Heart left ventricle (tissue), 16 donors: ENCODE data around the gene AGRN. TPM values are rescaled to one million over a fixed set of nuclear protein-coding genes. Genes with fewer than 3 reads are reported as not detected.
A peak's percentile ranks its signal among the peaks of the same experiment; 100 is the strongest.

Experiments used
- ATAC-seq, 4 donors: fragments of 200-7000 bp; cut with Tn5 transposase; one replicate each; pipeline ENCODE4 v1.9.1; 2020 to 2022; ENCODE audit warnings: moderate library complexity in 4 of 4, mild to moderate bottlenecking in 3 of 4, moderate number of reproducible peaks in 1 of 4
- DNase-seq, 5 donors: peaks; one replicate each; pipeline ENCODE4 v3.0.0-alpha.2; 2020
- H3K27ac ChIP-seq, 12 donors: fragments of 200-600 bp; sonication (generic) in 4 of 12; one replicate each; pipeline versions ENCODE4 v1.5.0 to v1.8.0; 2016 to 2022; ENCODE audit warnings: mild to moderate bottlenecking in 2 of 12
- H3K27me3 ChIP-seq, 9 donors: fragments of 200-600 bp; sonication (generic) in 2 of 9; one replicate each; pipeline versions ENCODE4 v1.5.1 to v1.8.0; 2016 to 2022; ENCODE audit warnings: mild to moderate bottlenecking in 3 of 9
- H3K36me3 ChIP-seq, 9 donors: fragments of 200-600 bp; sonication (generic) in 2 of 9; one replicate each; pipeline versions ENCODE4 v1.5.0 to v1.8.0; 2018 to 2022; ENCODE audit warnings: mild to moderate bottlenecking in 2 of 9
- H3K4me1 ChIP-seq, 12 donors: fragments of 200-600 bp; sonication (generic) in 4 of 12; one replicate each; pipeline versions ENCODE4 v1.5.0 to v1.8.0; 2016 to 2022; ENCODE audit warnings: mild to moderate bottlenecking in 3 of 12
- H3K4me3 ChIP-seq, 12 donors: fragments of 200-600 bp; sonication (generic) in 4 of 12; one replicate each; pipeline versions ENCODE4 v1.5.0 to v1.8.0; 2017 to 2022; ENCODE audit warnings: mild to moderate bottlenecking in 9 of 12, moderate library complexity in 4 of 12
- H3K9me3 ChIP-seq, 12 donors: fragments of 200-600 bp; sonication (generic) in 4 of 12; one replicate each; pipeline versions ENCODE4 v1.5.0 to v1.8.0; 2016 to 2022; ENCODE audit warnings: mild to moderate bottlenecking in 1 of 12
- POLR2A ChIP-seq, 2 donors: fragments of 450-650 bp; IDR thresholded peaks; one replicate each; pipeline ENCODE4 v1.6.1; 2017; ENCODE audit warnings: antibody characterized with exemption in 2 of 2, mild to moderate bottlenecking in 2 of 2, moderate library complexity in 2 of 2
- WGBS, 4 donors: extraction: QIAGEN DNeasy Blood & Tissue Kit in 2 of 4; methylation state at CpG; one replicate each; pipeline versions ENCODE4 v1.1.5 to v1.1.7; 2013 to 2018; 5-methylcytosine and 5-hydroxymethylcytosine counted together
- intact Hi-C, 10 donors: fragments of 100-400 bp; cut with DNase I; formaldehyde crosslinking; loops; one replicate each; pipeline versions ENCODE4 v1.11.1 to v1.14.2; 2022
- polyA plus RNA-seq, 2 donors: library from polyadenylated mRNA; stranded (reverse); fragments of 200-250 nt; gene quantifications; one replicate each; pipeline ENCODE4 v1.2.3, GENCODE V29; 2013
- total RNA-seq, 9 donors: library from RNA; depleted of rRNA in 2 of 9; stranded (reverse); fragments of >200 nt in 2 of 9; fragmentation: NEBNext Ultra II Directional in 3 of 9; extraction: Animal tissue kit (Norgen Biotek cat#: 25700) in 3 of 9; gene quantifications; one replicate each; pipeline versions ENCODE4 v1.1.0 to v1.2.4, GENCODE V29; 2016 to 2023
- TF ChIP-seq, protein P1 (sequence below), 12 donors: fragments of 200-600 bp; sonication (generic) in 4 of 12; IDR thresholded peaks; one replicate each; pipeline versions ENCODE4 v1.5.0 to v1.8.0; 2018 to 2022; ENCODE audit warnings: antibody characterized with exemption in 12 of 12, mild to moderate bottlenecking in 5 of 12
- donor health status: ischemic (EF 13 %, LVEDD 7.1; RV severe dilation, severe dysfunction).
- donor health status: healthy with polysubstance abuse.
- donor health status: DM: no; HTN: yes; CAD: no.
- donor health status: DM: no; HTN: no; CAD: no.
- donor health status: ischemic (EF 25% LVEDD 6.9; RV normal size, moderate dysfunction).
- donor health status: ischemic (EF 25% LVEDD 5.7; RV mildly dilated, moderate dysfunction).
- donor health status: healthy.
- donor health status: DM: yes; HTN: yes; CAD: no.
- donor health status: ischemic (EF 35%, LVEDD 5.7; RV mildly dilated, moderate dysfunction).
- donor health status: nonischemic (EF 11% LVEDD 7.7; RV severe dilation, severe dysfunction).
- donor health status: DM: yes; HTN: yes; CAD: no.
- donor health status: PGD.
- donor health status: ischemic (EF 29% LVEDD 5.4; RV normal size, mild dysfunction).
- donor health status: nonischemic (EF 23%, LVEDD 6.1; RV moderate dilation, normal function).

AGRN gene
- total and polyA plus RNA-seq, 11 donors = 9.7 to 45.7 (median 18.6) TPM

DNA sequence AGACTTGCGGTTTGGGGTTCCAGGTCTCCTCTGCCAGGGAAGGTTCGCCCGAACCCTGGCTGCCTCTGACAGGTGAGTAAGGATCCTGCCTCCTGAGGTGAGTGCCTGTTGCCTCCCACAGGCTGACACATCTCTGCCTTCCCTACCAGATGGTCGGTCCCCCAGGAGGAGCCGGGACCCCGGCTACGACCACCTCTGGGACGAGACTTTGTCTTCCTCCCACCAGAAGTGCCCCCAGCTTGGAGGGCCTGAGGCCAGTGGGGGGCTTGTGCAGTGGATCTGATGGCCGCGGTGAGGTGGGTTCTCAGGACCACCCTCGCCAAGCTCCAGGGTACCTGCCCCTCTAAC is 45.7 kb upstream of the AGRN start:
- Histone ChIP-seq H3K27me3 (peaks cover 0 to 64% (median 37%) of the 10 kb centered on the region in 9 donors), H3K9me3 (no peaks in the 10 kb centered on the region), H3K4me3 (no peak overlapping the region), H3K36me3 (peaks cover 0 to 4% (median 0%) of the 10 kb centered on the region in 9 donors), H3K4me1 (peaks cover 0 to 51% (median 11%) of the 10 kb centered on the region in 12 donors), H3K27ac (no peak overlapping the region)
- peak in 1 of 5 donors; percentile 15 for DNase-seq
- ATAC-seq = no peak
- WGBS, 4 donors = 71 to 84% (median 78%) methylated on average over 10 to 11 of the region's 11 CpGs
- TF ChIP-seq, protein P1, sequence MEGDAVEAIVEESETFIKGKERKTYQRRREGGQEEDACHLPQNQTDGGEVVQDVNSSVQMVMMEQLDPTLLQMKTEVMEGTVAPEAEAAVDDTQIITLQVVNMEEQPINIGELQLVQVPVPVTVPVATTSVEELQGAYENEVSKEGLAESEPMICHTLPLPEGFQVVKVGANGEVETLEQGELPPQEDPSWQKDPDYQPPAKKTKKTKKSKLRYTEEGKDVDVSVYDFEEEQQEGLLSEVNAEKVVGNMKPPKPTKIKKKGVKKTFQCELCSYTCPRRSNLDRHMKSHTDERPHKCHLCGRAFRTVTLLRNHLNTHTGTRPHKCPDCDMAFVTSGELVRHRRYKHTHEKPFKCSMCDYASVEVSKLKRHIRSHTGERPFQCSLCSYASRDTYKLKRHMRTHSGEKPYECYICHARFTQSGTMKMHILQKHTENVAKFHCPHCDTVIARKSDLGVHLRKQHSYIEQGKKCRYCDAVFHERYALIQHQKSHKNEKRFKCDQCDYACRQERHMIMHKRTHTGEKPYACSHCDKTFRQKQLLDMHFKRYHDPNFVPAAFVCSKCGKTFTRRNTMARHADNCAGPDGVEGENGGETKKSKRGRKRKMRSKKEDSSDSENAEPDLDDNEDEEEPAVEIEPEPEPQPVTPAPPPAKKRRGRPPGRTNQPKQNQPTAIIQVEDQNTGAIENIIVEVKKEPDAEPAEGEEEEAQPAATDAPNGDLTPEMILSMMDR (IDR thresholded peaks at IDR 0.05) = no peak
- TF ChIP-seq POLR2A (IDR thresholded peaks at IDR 0.05) = no peak
- intact Hi-C loops = loop anchor here in 1 of 10 donors (10.0 kb wide), 1 partner anchor 521 kb away; no protein-coding TSS in a partner anchor

GRCh38 chr1:974687-975328 is 45.1 kb upstream of the AGRN start:
- intact Hi-C loops = loop anchor here in 1 of 10 donors (10.0 kb wide), 1 partner anchor 520 kb away; no protein-coding TSS in a partner anchor
- H3K4me1 ChIP-seq = peaks cover 0 to 55% (median 11%) of the 10 kb centered on the region in 12 donors
- TF ChIP-seq POLR2A (IDR thresholded peaks at IDR 0.05) = no peak
- TF ChIP-seq, protein P1 (IDR thresholded peaks at IDR 0.05) = no peak
- 55 to 71% (median 59%) methylated on average over 15 to 17 of the region's 17 CpGs for WGBS, 4 donors
- DNase-seq (peak in 1 of 5 donors; percentile 14), ATAC-seq (no peak)
- peaks cover 0 to 4% (median 0%) of the 10 kb centered on the region in 9 donors for H3K36me3 ChIP-seq
- H3K9me3 ChIP-seq = no peaks in the 10 kb centered on the region
- peaks cover 0 to 65% (median 37%) of the 10 kb centered on the region in 9 donors for H3K27me3 ChIP-seq
- peak overlapping the region in 1 of 12 donors; percentile 76 for H3K27ac ChIP-seq
- H3K4me3 ChIP-seq = no peak overlapping the region

GRCh38 chr1:975365-975764 is 44.6 kb upstream of the AGRN start:
- WGBS, 4 donors = 62 to 77% (median 75%) methylated on average over 8 to 9 of the region's 9 CpGs
- TF ChIP-seq POLR2A (IDR thresholded peaks at IDR 0.05) = no peak
- TF ChIP-seq, protein P1 (IDR thresholded peaks at IDR 0.05) = no peak
- Histone ChIP-seq H3K27me3 (peaks cover 0 to 61% (median 36%) of the 10 kb centered on the region in 9 donors), H3K4me3 (no peak overlapping the region), H3K27ac (peak overlapping the region in 1 of 12 donors; percentile 76), H3K4me1 (peaks cover 0 to 53% (median 11%) of the 10 kb centered on the region in 12 donors), H3K9me3 (no peaks in the 10 kb centered on the region), H3K36me3 (peaks cover 0 to 4% (median 0%) of the 10 kb centered on the region in 9 donors)
- intact Hi-C loops = loop anchor here in 1 of 10 donors (10.0 kb wide), 1 partner anchor 519 kb away; no protein-coding TSS in a partner anchor
- peak in 2 of 5 donors; percentile 6 to 23 for DNase-seq
- no peak for ATAC-seq
